ENCODE data around the gene ARHGEF4. TPM values are rescaled to one million over a fixed set of nuclear protein-coding genes. Genes with fewer than 3 reads are reported as not detected.

The ARHGEF4 gene
- total and polyA plus RNA-seq, 2 experiments from 2014 or later = 4.6 to 16.6 TPM

- Mint-ChIP-seq H3K27me3 (ENCODE audit: insufficient read depth, low read depth, poor library complexity) (peaks cover 3% of the 10 kb centered on the region), H3K4me3 (no peak overlapping the region), H3K36me3 (ENCODE audit: low read depth) (no peaks in the 10 kb centered on the region), H3K27ac (no peak overlapping the region), H3K4me1 (no peaks in the 10 kb centered on the region), H3K9me3 (peaks cover 7% of the 10 kb centered on the region; the same call in 2 of the 3 replicates)
- no peaks in the 10 kb centered on the region for H3F3A ChIP-seq (replicated peaks; ENCODE audit: low read depth)
- H3K79me2 ChIP-seq (replicated peaks; ENCODE audit: insufficient read depth) = no peaks in the 10 kb centered on the region
- TF ChIP-seq CTCF (conservative IDR thresholded peaks at IDR 0.05; ENCODE audit: low read depth in 2 of 2) = peak; percentile 67 to 83
- TF ChIP-seq NANOG (IDR thresholded peaks at IDR 0.05; ENCODE audit: borderline replicate concordance) = no peak
- TF ChIP-seq POLR2AphosphoS5 (IDR thresholded peaks at IDR 0.05; ENCODE audit: low read depth) = no peak
- no peak for TF ChIP-seq EZH2phosphoT487 (IDR thresholded peaks at IDR 0.05; ENCODE audit: unreplicated experiment)
- no peak for TF ChIP-seq ZNF462 (CRISPR knock-in tag; IDR thresholded peaks at IDR 0.05)
- no peak overlapping the region for H2AFZ ChIP-seq
- H3K4me2 ChIP-seq = no peak overlapping the region
- no peak overlapping the region for H3K27ac ChIP-seq (ENCODE audit: low read depth)
- no peaks in the 10 kb centered on the region for H4K20me1 ChIP-seq (replicated peaks; ENCODE audit: insufficient read depth)
- no peaks in the 10 kb centered on the region for H3K9me2 ChIP-seq (ENCODE audit: insufficient read depth)
- DNase-seq (ENCODE audit: low spot score) = peak; percentile 87
- no peak overlapping the region for H3K4me3 ChIP-seq
- H3K36me3 ChIP-seq (ENCODE audit: insufficient read depth) = no peaks in the 10 kb centered on the region
- no peaks in the 10 kb centered on the region for H3K4me1 ChIP-seq (ENCODE audit: insufficient read depth)
- peak; percentile 83 for ATAC-seq
- no peaks in the 10 kb centered on the region for H3K27me3 ChIP-seq (ENCODE audit: insufficient read depth)
Observed at GRCh38 chr2:130873700-130874346, 37.1 kb downstream of the ARHGEF4 start.

Measured in GM23338 (cell line).